SU-DHL-6 (cell line): ENCODE measurements around the gene WWC1.

Source experiments
- EZH2phosphoT487 ChIP-seq: fragments of 200-600 bp; sonication (generic), shearing (Covaris generic); conservative IDR thresholded peaks from 2 replicates; pipeline ENCODE4 v1.6.1; 2018; ENCODE audit warnings: mild to moderate bottlenecking, antibody characterized with exemption, low read length, moderate library complexity, mixed read lengths
- TF ChIP-seq, protein P1 (sequence below): fragments of 200-600 bp; sonication (generic); IDR thresholded peaks from one replicate; pipeline ENCODE4 v1.5.1; 2017; ENCODE audit warnings: antibody characterized with exemption, mild to moderate bottlenecking, low read length, moderate library complexity; ENCODE audit not compliant: insufficient read depth, poor library complexity, severe bottlenecking

DNA sequence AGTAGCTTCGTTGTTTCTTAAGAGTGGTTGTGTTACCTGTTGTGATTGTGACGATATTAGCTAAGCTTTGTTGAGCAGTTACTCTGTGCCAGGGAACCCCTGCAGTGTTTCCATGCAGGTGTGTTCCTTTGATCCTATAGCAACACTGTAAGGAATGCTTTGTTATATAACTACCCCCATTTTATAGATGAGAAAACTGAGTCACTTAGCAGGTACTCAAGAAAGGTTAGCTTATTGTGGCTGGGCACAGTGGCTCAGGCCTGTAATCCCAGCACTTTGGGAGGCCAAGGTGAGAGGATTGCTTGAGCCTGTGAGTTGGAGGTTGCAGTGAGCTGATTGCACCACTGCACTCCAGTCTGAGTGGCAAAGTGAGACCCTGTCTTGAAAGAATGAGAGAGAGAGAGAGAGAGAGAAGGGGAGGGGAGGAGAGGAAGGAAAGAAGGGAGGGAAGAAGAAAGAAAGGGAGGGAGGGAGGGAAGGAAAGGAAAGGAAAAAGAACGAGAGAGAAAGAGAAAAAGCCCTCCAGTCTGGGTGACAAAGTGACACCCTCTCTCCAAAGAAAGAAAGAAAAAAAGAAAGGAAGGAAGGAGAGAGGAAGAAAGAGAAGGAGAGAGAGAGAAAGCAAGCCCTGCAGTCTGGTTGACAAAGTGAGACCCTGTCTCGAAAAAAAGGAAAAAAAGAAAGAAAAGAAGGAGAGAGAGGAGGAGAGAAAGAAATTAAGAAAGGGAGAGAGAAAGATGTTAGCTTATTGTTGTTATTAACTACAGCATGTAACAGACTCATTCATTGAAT is 109.2 kb downstream of the WWC1 start:
- TF ChIP-seq EZH2phosphoT487: no peak
- TF ChIP-seq, protein P1, sequence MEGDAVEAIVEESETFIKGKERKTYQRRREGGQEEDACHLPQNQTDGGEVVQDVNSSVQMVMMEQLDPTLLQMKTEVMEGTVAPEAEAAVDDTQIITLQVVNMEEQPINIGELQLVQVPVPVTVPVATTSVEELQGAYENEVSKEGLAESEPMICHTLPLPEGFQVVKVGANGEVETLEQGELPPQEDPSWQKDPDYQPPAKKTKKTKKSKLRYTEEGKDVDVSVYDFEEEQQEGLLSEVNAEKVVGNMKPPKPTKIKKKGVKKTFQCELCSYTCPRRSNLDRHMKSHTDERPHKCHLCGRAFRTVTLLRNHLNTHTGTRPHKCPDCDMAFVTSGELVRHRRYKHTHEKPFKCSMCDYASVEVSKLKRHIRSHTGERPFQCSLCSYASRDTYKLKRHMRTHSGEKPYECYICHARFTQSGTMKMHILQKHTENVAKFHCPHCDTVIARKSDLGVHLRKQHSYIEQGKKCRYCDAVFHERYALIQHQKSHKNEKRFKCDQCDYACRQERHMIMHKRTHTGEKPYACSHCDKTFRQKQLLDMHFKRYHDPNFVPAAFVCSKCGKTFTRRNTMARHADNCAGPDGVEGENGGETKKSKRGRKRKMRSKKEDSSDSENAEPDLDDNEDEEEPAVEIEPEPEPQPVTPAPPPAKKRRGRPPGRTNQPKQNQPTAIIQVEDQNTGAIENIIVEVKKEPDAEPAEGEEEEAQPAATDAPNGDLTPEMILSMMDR: no peak
